Activated CD8-positive, alpha-beta memory T cell treated with anti-CD3 and anti-CD28 coated beads, Interleukin-2, amount 50 U/mL, for 1 hour (primary cell): Measurements from ENCODE around the gene PHLPP1.
"Not testable (repeated sequence)": the region's sequence is repeated elsewhere in the genome, so short reads cannot be mapped to it uniquely, and the experiment has no call there.

ENCODE experiments used
- DNase-seq: peaks from one replicate; pipeline ENCODE4 v3.0.0-alpha.2; 2020; ENCODE audit errors: extremely low read depth

Gene PHLPP1

GRCh38 chr18:62773691-62774090 is 58.4 kb downstream of the PHLPP1 start:
- DNase-seq: no peak

DNA sequence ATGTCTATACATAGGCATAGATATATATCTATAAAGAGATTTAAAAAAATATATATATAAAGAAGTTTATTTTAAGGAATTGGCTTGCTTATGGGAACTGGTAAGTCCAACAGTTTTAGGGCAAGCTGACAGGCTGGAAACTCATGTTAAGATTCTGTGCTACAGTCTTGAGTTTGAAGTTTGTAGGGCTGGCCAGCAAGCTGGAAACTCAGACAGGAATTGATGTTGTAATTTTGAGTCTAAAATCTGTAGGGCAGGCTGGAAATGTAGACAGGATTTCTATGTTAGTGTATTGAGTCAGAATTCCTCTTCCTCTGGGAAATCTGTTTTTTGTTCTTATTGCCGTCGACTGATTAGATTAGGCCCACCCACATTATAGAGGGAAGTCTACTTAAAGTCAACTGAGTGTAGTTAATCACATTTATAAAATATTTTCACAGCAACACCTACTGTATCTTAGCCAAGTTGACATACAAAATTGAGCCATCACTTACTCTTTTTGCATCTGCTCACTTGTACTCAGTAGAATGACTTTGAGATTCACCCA is 60.8 kb downstream of the PHLPP1 start:
- no peak for DNase-seq

DNA sequence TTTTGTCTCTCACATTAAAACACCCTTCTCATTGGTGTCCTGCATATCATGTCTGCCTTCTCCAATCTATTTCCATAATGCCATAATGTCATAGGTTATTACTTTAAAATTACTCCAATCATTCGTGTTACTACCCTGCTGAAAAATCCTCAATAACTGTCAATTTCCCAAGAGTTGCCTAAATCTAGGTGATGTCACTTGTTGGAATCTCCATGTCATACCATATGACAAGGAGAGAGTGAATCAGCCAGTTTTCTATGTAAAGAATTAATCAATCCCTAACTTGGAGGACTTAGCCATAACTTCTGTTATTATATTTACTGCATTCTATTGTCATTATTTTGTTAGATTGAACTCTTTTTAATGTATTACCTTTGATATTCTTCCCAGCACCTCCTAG is 62.5 kb downstream of the PHLPP1 start:
- DNase-seq: no peak

- no peak for DNase-seq
These were observed 63.9 kb downstream of the PHLPP1 start for GRCh38 chr18:62778976-62779869.

DNA sequence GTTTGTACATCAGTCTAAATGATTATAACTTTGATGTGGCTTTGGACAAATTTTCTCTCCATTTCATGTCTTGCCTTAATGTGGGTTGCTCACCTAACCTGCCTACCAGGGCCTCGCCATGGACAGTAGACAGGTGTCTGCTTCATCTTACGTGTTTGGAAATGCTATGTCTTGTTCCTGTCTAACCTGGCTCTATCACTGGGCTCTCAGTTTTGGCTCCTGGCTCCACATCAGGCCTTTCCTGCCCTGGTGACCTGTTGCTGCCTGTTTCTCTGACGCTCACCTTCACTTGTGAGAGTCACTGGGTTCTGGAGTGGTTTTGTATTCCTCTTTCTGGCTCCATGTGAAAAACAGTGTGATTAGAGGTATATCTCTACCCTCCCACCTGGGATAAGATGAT is 65.9 kb downstream of the PHLPP1 start:
- no peak for DNase-seq

- DNase-seq: no peak
These were observed 66.6 kb downstream of the PHLPP1 start for GRCh38 chr18:62781893-62782292.

DNA sequence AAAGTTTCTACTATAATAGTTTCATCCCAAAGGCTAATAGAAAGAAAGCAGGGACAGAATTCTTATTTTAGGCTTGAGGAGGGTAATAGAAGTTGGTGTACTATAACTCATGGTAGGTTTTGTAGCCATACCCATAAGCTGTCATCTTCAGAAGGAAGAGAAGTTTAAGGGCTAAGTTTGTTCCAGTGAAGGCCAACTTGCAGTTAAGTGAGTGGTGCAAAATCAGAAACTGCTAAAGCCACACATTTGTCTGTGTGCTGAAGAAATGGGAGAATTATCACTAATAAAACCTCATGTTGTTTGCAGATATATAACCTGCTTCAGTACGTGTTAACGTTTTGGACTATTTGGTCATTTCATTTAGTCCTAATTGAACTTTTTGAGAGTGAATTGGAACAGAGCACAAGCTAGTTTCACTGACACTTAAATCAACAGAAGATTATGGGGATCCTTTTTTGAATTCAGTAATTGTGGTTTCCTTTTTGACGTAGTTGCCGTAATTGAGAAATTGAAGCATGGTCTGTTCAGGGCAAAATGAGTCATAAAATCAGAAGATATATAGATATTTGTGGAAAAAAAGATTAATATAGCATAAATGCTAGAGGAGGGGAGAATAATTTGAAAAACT is 69.1 kb downstream of the PHLPP1 start:
- no peak for DNase-seq

GRCh38 chr18:62784966-62785413 is 69.6 kb downstream of the PHLPP1 start:
- DNase-seq: no peak

DNA sequence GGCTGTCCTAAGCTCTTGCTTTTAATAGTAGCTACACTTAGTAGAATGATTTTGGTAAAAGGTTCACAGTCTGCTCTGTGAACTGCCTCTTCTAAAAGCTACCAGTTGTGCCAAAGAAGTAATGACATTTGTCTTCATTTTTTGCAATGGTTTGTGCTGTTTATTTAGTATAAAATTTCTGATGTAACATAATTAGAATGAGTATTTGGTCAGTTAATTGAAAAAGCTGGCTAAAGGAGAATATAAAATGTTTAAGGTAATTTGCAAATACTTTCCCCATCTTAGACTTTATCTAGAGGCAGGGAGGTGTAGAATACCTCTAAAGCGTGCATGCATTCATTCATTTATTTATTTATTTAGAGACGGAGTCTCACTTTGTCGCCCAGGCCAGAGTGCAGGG is 71.3 kb downstream of the PHLPP1 start:
- DNase-seq: no peak

DNA sequence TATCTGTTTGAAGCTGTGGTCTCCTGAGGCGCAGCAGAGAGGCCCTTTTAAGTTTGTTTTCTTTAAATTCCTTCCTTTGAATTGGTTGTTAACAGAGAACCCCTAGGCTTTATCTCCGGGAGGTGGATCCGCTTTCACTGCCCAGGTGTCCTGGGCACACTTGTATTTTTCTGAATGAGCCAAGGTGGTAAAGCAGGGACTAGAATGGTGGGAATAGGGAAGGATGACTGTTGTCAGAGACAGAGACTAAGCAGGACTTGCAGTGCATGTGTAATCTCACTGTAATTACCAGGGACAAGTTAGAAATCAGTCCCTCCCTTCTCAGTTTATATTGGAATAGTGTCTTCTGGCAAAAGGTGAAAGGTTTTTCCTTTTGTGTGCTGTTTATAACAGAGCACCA is 72.8 kb downstream of the PHLPP1 start:
- DNase-seq: no peak

- no peak for DNase-seq
These were observed 73.5 kb downstream of the PHLPP1 start for GRCh38 chr18:62788876-62789275.

- DNase-seq: no peak
These were observed 75.8 kb downstream of the PHLPP1 start for GRCh38 chr18:62790871-62791772.

DNA sequence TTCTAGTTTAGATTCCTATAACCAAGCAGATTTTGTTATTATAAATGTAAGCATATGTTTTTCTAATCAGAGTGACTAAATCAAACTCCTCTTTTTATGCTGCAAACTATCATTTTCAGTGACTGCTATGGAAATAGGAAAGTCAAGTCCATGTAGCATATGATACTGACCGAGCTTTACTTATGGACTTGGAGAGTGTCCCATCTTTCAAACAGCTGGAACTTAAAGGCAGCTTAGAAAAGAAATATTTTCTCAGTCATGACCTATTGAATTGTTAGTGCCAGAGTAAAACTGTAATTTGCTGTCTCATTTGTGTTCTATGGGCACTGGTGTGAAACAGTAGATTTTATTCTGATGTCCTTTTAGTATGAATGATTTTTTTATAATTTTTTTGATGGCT is 76.7 kb downstream of the PHLPP1 start:
- DNase-seq: no peak

- DNase-seq: no peak
These were observed 80.5 kb downstream of the PHLPP1 start for GRCh38 chr18:62795813-62796212.

- DNase-seq: no peak
These were observed 80.9 kb downstream of the PHLPP1 start for GRCh38 chr18:62796216-62796621.

DNA sequence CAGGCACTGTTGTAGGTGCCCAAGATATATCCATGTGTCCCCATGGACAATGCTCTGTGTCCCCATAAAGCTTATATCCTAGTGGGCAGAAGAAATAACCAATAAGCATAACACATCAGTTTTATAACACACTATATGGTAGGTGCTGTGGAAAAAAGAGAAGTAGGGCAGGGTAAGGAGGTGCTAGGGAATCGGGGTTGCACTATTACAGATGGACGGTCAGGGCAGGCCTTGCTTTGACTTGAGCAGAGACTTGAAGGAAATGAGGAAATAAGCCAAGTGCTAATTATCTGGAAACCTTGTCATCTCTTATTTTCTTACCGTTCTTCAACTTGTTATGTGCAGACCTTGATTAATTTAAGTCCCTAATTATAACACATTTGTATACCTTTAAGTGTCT is 82.0 kb downstream of the PHLPP1 start:
- DNase-seq: no peak

GRCh38 chr18:62799977-62800376 is 84.6 kb downstream of the PHLPP1 start:
- no peak for DNase-seq

GRCh38 chr18:62802523-62802922 is 87.2 kb downstream of the PHLPP1 start:
- DNase-seq: no peak

GRCh38 chr18:62807396-62807795 is 92.1 kb downstream of the PHLPP1 start:
- DNase-seq: no peak

DNA sequence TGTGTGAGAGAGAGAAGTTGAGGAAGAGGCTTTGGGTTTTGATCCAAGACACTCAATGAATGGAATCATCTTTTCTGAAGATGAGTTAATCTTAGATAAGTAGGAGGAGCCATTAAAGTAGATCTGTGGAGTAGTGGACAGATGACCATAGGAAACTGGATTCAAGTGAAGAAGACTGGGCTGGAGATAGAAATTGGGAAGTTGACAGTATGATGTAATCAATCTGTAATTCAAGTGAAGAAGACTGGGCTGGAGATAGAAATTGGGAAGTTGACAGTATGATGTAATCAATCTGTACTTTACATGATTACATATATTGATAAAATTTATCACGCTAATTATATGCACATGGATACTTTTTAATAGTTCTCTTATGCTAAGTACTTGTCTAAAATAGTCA is 92.8 kb downstream of the PHLPP1 start:
- DNase-seq: no peak

- not testable (repeated sequence) for DNase-seq
These were observed 94.1 kb downstream of the PHLPP1 start for GRCh38 chr18:62809445-62809844.

- no peak for DNase-seq
These were observed 94.6 kb downstream of the PHLPP1 start for GRCh38 chr18:62809900-62810299.
